HAP-1 (cell line): Measurements from ENCODE around the gene FAHD1.
A peak's percentile ranks its signal among the peaks of the same experiment; 100 is the strongest.

Experiments used
- DNase-seq, 2 experiments: peaks; one replicate each; pipeline ENCODE4 v3.0.0-alpha.2; 2016 to 2020; ENCODE audit warnings: low spot score in 2 of 2
- H3K27me3 ChIP-seq: fragments of 250-450 bp; sonication (Bioruptor Pico); 2 replicates; pipeline ENCODE4 v1.5.1; 2020; ENCODE audit warnings: low read depth, mild to moderate bottlenecking, moderate library complexity
- H3K36me3 ChIP-seq: fragments of 250-450 bp; sonication (Bioruptor Pico); replicated peaks from 2 replicates; pipeline ENCODE4 v1.5.1; 2020; ENCODE audit warnings: mild to moderate bottlenecking
- H3K4me1 ChIP-seq: fragments of 250-450 bp; sonication (Bioruptor Pico); 2 replicates; pipeline ENCODE4 v1.5.1; 2020; ENCODE audit warnings: mild to moderate bottlenecking
- H3K4me3 ChIP-seq: fragments of 250-450 bp; sonication (Bioruptor Pico); 2 replicates; pipeline ENCODE4 v1.5.1; 2020; ENCODE audit warnings: mild to moderate bottlenecking, moderate library complexity
- H3K9me3 ChIP-seq: fragments of 250-450 bp; sonication (Bioruptor Pico); 2 replicates; pipeline ENCODE4 v1.5.1; 2020; ENCODE audit warnings: mild to moderate bottlenecking, moderate library complexity
- in situ Hi-C: fragments of 300-500 bp; cut with MboI; formaldehyde crosslinking; loops from 3 replicates; pipeline ENCODE4 v1.14.3; 2020; ENCODE audit warnings: low sequenced_read_pairs, inconsistent platforms, mixed read lengths

The FAHD1 gene

GRCh38 chr16:1826691-1827573 lies at the start of gene FAHD1, which contains the start of gene HAGH:
TSS of gene FAHD1 (plus strand) at chr16:1827206. CDS start at chr16:1827239, 33 bp downstream.
TSS of gene HAGH (minus strand) at chr16:1826825. CDS start at chr16:1826787, 38 bp downstream.
- peak; percentile 83 to 93 for DNase-seq
- in situ Hi-C loops = no loop called here
- Histone ChIP-seq H3K4me1 (peaks cover 5% of the 10 kb centered on the region), H3K36me3 (no peaks in the 10 kb centered on the region; the same call in 1 of the 2 replicates), H3K27me3 (no peaks in the 10 kb centered on the region), H3K4me3 (peak within 1 kb of the TSS; percentile 88), H3K9me3 (no peaks in the 10 kb centered on the region)

GRCh38 chr16:1777375-1778199 lies 49.4 kb upstream of the FAHD1 start:
- Histone ChIP-seq H3K36me3 (peaks cover 24% of the 10 kb centered on the region), H3K4me1 (peaks cover 3% of the 10 kb centered on the region; the same call in 1 of the 2 replicates), H3K9me3 (no peaks in the 10 kb centered on the region), H3K27me3 (no peaks in the 10 kb centered on the region), H3K4me3 (no peak overlapping the region)
- in situ Hi-C loops = no loop called here
- no peak for DNase-seq

- no peak for DNase-seq
- Histone ChIP-seq H3K27me3 (no peaks in the 10 kb centered on the region), H3K9me3 (no peaks in the 10 kb centered on the region), H3K36me3 (peaks cover 21% of the 10 kb centered on the region), H3K4me1 (peaks cover 3% of the 10 kb centered on the region; the same call in 1 of the 2 replicates), H3K4me3 (no peak overlapping the region)
- in situ Hi-C loops = no loop called here
These were observed 48.5 kb upstream of the FAHD1 start for GRCh38 chr16:1778200-1779179.

- H3K27me3 ChIP-seq = no peaks in the 10 kb centered on the region
- H3K4me3 ChIP-seq = no peak overlapping the region
- no peaks in the 10 kb centered on the region for H3K9me3 ChIP-seq
- DNase-seq = no peak
- H3K4me1 ChIP-seq = peaks cover 2% of the 10 kb centered on the region; the same call in 1 of the 2 replicates
- peaks cover 23% of the 10 kb centered on the region for H3K36me3 ChIP-seq
- in situ Hi-C loops = no loop called here
These were observed 47.7 kb upstream of the FAHD1 start for GRCh38 chr16:1779234-1779701.

GRCh38 chr16:1779741-1780676 lies 47.0 kb upstream of the FAHD1 start:
- in situ Hi-C loops = no loop called here
- no peak for DNase-seq
- Histone ChIP-seq H3K27me3 (no peaks in the 10 kb centered on the region), H3K4me3 (no peak overlapping the region), H3K4me1 (no peaks in the 10 kb centered on the region), H3K36me3 (peaks cover 23% of the 10 kb centered on the region), H3K9me3 (no peaks in the 10 kb centered on the region)

GRCh38 chr16:1780677-1781072 lies 46.3 kb upstream of the FAHD1 start:
- Histone ChIP-seq H3K9me3 (no peaks in the 10 kb centered on the region), H3K36me3 (peaks cover 17% of the 10 kb centered on the region), H3K4me3 (no peak overlapping the region), H3K4me1 (no peaks in the 10 kb centered on the region), H3K27me3 (no peaks in the 10 kb centered on the region)
- no peak for DNase-seq
- in situ Hi-C loops = no loop called here

GRCh38 chr16:1781254-1781653 lies 45.8 kb upstream of the FAHD1 start:
- Histone ChIP-seq H3K36me3 (peaks cover 14% of the 10 kb centered on the region), H3K4me1 (no peaks in the 10 kb centered on the region)
- in situ Hi-C loops = no loop called here

GRCh38 chr16:1781758-1782407 lies 45.1 kb upstream of the FAHD1 start:
- no peak for DNase-seq
- in situ Hi-C loops = no loop called here
- H3K27me3 ChIP-seq = no peaks in the 10 kb centered on the region
- peaks cover 14% of the 10 kb centered on the region for H3K36me3 ChIP-seq
- no peaks in the 10 kb centered on the region for H3K4me1 ChIP-seq
- peak overlapping the region; percentile 76 for H3K4me3 ChIP-seq
- H3K9me3 ChIP-seq = no peaks in the 10 kb centered on the region

More at GRCh38 chr16:1781254-1781653, 45.8 kb upstream of the FAHD1 start:
- Histone ChIP-seq H3K4me3 (peak overlapping the region; percentile 76), H3K27me3 (no peaks in the 10 kb centered on the region), H3K9me3 (no peaks in the 10 kb centered on the region)
- no peak for DNase-seq

- peak within 1 kb of the TSS; percentile 76 for H3K4me3 ChIP-seq
- in situ Hi-C loops = no loop called here
- H3K36me3 ChIP-seq = peaks cover 8% of the 10 kb centered on the region
- DNase-seq = peak; percentile 99
- H3K27me3 ChIP-seq = no peaks in the 10 kb centered on the region
- H3K4me1 ChIP-seq = no peaks in the 10 kb centered on the region
- H3K9me3 ChIP-seq = no peaks in the 10 kb centered on the region
These were observed 44.4 kb upstream of the FAHD1 start, which contains the start of the genes NUBP2 and SPSB3 for GRCh38 chr16:1782408-1783264. TSS of gene NUBP2 (plus strand) at chr16:1782960. CDS start at chr16:1783021, 61 bp downstream. TSS of gene SPSB3 (minus strand) at chr16:1782571. CDS start at chr16:1781483, 1,088 bp downstream.

- Histone ChIP-seq H3K36me3 (peaks cover 10% of the 10 kb centered on the region), H3K9me3 (no peaks in the 10 kb centered on the region), H3K4me1 (no peaks in the 10 kb centered on the region), H3K4me3 (no peak overlapping the region), H3K27me3 (no peaks in the 10 kb centered on the region)
- in situ Hi-C loops = no loop called here
- no peak for DNase-seq
These were observed 41.8 kb upstream of the FAHD1 start for GRCh38 chr16:1784977-1785845.
